ENCODE data around the gene CELF5. TPM values are rescaled to one million over a fixed set of nuclear protein-coding genes. Genes with fewer than 3 reads are reported as not detected.

Gene CELF5
- total and polyA plus RNA-seq, 9 of the 15 experiments (the other 6 are each of a cell fraction or from before 2014, with no cell fraction given), result 0.01 to 0.56 (median 0.22) TPM

DNA sequence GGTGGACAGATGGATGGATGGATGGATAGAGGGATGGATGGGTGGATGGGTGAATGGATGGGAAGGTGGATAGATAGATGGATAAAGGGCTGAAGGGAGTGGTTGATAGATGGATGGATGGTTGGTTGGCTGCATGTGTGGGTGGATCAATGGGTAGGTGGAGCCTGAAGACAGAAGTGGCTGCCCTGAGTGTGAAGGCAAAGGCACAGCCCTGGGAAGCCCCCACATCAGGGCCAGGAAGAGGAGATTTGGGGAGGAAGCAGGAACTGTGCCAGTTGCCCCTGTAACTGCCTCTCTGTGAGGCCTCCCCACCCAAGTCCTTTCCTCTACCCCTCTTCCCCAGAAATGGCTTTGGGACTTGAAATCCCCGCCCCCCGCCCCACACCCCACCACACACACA, 98.6 kb downstream of the CELF5 start:
- Histone ChIP-seq H3K9me1 (ENCODE audit: control insufficient read depth, insufficient read depth, low read length) (no peaks in the 10 kb centered on the region), H3K36me3 (ENCODE audit: control insufficient read depth, insufficient read depth, low read length) (no peaks in the 10 kb centered on the region), H3K79me2 (ENCODE audit: control insufficient read depth, insufficient read depth, low read length) (no peaks in the 10 kb centered on the region), H3K9ac (ENCODE audit: insufficient read depth in 1 of 2, low read depth in 2 of 2, low read length in 2 of 2) (no peak overlapping the region), H4K20me1 (replicated peaks; ENCODE audit: control insufficient read depth, insufficient read depth, low read length) (peaks cover 5% of the 10 kb centered on the region; the same call in 1 of the 2 replicates), H3K4me1 (replicated peaks in 1 of 2; ENCODE audit: control insufficient read depth in 2 of 2, insufficient read depth in 2 of 2, low read length in 2 of 2) (peaks cover 0 to 9% of the 10 kb centered on the region in 2 experiments; a peak in 3 of 5 replicates), H2AFZ (ENCODE audit: low read depth, low read length) (no peak overlapping the region), H3K27ac (ENCODE audit: extremely low read depth, low read depth, low read length) (no peak overlapping the region), H3K27me3 (ENCODE audit: control insufficient read depth in 2 of 2, insufficient read depth in 2 of 2, low read length in 2 of 2) (no peaks in the 10 kb centered on the region), H3K4me2 (ENCODE audit: insufficient read depth, low read length) (no peak overlapping the region), H3K9me3 (replicated peaks; ENCODE audit: control insufficient read depth, insufficient read depth, low read depth, low read length) (no peaks in the 10 kb centered on the region; the same call in 1 of the 2 replicates), H3K4me3 (no peak overlapping the region)
- TF ChIP-seq, protein P1, sequence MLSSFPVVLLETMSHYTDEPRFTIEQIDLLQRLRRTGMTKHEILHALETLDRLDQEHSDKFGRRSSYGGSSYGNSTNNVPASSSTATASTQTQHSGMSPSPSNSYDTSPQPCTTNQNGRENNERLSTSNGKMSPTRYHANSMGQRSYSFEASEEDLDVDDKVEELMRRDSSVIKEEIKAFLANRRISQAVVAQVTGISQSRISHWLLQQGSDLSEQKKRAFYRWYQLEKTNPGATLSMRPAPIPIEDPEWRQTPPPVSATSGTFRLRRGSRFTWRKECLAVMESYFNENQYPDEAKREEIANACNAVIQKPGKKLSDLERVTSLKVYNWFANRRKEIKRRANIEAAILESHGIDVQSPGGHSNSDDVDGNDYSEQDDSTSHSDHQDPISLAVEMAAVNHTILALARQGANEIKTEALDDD (IDR thresholded peaks at IDR 0.05), result no peak
- TF ChIP-seq CREBBP (IDR thresholded peaks at IDR 0.05; ENCODE audit: low read depth, low read length) (peak; percentile 1), SRF (CRISPR knock-in tag; IDR thresholded peaks at IDR 0.05) (no peak), MEIS2 (IDR thresholded peaks at IDR 0.05; ENCODE audit: partially characterized antibody) (no peak), ZNF79 (CRISPR knock-in tag; IDR thresholded peaks at IDR 0.05; ENCODE audit: low read depth) (no peak), FOXJ3 (CRISPR knock-in tag; IDR thresholded peaks at IDR 0.05) (no peak), EWSR1 (IDR thresholded peaks at IDR 0.05; ENCODE audit: borderline replicate concordance, low read depth, partially characterized antibody) (no peak), ERF (CRISPR knock-in tag; IDR thresholded peaks at IDR 0.05) (no peak), ZNF3 (CRISPR knock-in tag; IDR thresholded peaks at IDR 0.05) (no peak)
- DNase-seq (ENCODE audit: extremely low read depth in 1 of 4, low spot score in 3 of 4) (peak in 1 of 4 experiments; percentile 11), ATAC-seq (no peak), FAIRE-seq (no peak)
- in situ Hi-C loops (cut with MboI) (loop anchor here (10.0 kb wide), 1 partner anchor 382 kb away; the partner anchor contains the start of genes PIP5K1C and TJP3), intact Hi-C loops (cut with micrococcal nuclease) (loop anchor here (10.0 kb wide), 1 partner anchor 382 kb away; the partner anchor contains the start of genes PIP5K1C and TJP3)
- CTCF ChIA-PET (ENCODE audit: low intra/inter-chr PET ratio), result no interaction called here
- BruUV-seq (replicated peaks), result no TSS peak
- no CpG with 5 or more reads among the region's 2 CpGs for WGBS (ENCODE audit: insufficient coverage, low coverage, missing lambda C conversion rate)
- POLR2A ChIA-PET, result no interaction called here

All from K562 (cell line).